Stimulated activated CD4-positive, alpha-beta T cell treated with anti-CD3 and anti-CD28 coated beads, TNF-alpha, amount 100 ng/mL, for 48 hours (primary cell): Measurements from ENCODE around the gene MEG3.

ENCODE experiments used
- DNase-seq, 3 donors: peaks; one replicate each; pipeline ENCODE4 v3.0.0-alpha.2; 2020; ENCODE audit warnings: low read depth in 3 of 3

Gene MEG3

GRCh38 chr14:100825713-100826331 is at the start of gene MEG3:
TSS of gene MEG3 (plus strand) at chr14:100826118.
- no peak for DNase-seq

- no peak for DNase-seq
These were observed 49.1 kb upstream of the MEG3 start for GRCh38 chr14:100776681-100777365.

DNA sequence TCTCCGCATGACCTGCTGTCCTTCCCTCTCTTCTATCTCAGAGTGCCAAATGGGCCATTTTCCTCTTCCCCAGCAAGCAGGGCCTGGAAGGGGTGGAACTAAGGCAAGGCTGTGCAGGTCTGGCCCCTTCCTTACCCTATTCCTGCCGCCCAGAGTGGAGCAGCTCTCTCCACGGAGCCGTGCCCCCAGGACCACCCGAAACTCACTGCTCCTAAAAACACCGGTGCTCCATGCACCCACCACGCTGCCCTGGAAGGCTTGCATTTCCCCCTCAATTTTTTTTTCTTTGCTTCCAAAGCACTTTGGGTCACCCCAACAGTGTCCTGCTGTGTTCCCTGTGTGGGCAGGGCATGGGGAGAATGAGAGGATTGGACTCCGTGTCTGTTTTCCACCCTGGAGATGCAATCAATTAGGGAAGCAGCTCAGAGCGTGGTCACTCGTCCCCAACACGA is 48.5 kb upstream of the MEG3 start:
- DNase-seq, result no peak

DNA sequence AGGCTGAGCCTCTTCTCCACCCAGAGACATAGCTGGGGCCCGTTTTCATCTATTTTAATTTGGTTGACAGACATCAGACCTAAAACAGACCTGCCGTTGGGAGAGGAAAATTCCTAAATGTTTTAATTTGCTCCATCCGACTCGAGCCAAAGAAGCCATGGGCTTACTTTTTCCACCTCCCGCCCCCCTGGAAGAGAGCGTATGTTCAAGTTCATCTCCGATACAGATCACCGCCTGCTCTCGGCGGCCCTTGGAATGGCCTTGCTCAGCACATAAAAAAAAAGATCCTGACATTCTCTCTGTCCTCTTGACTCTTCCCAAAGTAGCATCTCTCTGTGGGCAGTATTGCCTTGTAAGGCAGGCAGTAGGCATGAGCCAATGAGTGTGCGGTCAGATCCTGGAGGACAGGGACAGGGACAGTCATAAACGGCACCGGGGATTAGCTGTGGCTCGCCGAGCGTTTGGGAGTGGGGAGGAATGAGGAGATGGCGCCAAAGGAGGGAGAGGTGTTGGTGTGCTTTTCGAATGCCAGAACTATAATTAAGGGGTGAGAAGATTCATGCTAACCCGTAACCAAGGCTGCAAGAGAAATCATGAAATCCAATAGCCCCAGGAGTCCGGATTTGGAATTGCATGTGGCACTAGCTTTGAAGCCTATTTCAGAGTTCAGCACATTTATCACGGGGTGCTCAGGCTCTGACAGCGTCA is 47.9 kb upstream of the MEG3 start:
- no peak for DNase-seq

GRCh38 chr14:100778526-100778882 is 47.4 kb upstream of the MEG3 start:
- no peak for DNase-seq

- no peak for DNase-seq
These were observed 46.8 kb upstream of the MEG3 start for GRCh38 chr14:100778951-100779690.

DNA sequence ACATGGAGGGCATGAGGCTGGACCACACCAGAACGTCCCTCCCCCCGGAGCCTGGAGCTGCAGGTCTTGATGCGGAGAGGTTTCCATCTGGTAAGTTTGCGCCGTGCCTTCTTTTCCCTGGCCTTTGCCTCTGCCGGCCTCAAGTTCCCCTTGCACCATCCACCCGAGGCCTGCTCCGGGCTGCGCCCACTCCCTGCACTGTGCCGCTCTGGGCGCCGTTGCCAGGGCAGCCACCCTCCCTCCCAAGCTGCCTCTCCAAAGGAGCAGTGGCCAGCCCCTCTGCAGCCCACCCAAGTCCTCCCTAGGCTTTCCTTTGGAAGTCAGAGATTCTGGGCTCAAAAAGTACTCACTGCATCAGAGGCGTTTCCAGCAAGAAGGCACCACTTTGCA is 46.2 kb upstream of the MEG3 start:
- no peak for DNase-seq

DNA sequence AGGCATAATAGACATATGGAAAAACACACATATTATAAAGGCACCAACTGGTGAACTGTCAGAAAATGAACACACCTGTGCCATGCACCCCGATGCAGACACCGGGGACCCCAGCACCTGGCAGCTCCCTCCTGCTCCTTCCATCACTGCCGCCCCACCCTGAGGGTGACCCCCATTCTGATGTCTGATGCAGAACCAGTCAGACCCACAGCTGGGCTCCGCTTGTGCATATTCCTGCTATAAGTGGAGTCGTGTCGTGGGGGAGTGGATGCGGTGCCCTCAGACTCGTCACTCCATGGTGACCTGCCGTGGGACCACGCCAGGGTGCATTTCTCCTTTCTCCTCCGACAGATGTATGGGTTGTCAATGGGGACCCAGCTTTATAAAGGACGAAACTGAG is 45.7 kb upstream of the MEG3 start:
- no peak for DNase-seq

- DNase-seq, result no peak
These were observed 45.1 kb upstream of the MEG3 start for GRCh38 chr14:100780646-100781355.

GRCh38 chr14:100781952-100782351 is 44.0 kb upstream of the MEG3 start:
- DNase-seq, result no peak

DNA sequence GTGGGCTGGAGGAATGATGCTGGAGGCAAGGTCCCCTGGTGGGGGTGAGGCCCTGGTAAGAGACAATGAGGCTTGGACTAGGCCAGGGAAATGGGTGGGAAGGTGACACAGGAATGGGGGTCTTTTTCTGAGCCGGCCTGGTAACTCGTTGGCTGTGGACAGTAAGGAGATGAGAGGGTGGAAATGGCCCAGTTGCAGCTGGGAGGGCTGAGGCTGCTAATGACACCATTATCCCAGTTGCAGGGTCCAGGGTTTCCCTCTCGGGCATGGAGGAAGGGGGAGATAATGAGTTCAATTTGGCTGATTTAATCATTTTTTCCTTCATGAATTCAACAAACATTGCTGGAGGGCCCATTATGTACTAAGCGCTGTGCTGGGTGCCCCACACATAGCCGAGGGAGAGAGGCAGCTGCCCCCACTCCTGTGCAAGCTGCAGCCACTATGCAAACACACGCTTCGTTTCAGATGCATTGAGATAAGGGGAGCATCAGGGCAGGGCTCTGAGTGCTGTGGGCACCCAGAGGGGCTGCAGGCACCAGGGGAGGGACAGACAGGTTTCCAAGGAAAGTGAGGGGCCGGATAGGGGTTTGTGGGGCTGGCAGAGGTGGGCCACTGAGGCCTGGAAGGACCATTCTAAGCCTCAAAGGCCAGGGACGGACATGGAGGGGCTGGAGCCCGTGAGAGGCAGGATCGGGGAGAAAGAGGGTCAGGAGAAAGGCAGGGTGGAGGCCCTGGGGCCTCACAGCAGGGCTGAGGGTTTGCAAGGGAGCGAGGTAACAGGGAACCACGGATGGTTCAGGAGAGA is 43.2 kb upstream of the MEG3 start:
- DNase-seq, result no peak

DNA sequence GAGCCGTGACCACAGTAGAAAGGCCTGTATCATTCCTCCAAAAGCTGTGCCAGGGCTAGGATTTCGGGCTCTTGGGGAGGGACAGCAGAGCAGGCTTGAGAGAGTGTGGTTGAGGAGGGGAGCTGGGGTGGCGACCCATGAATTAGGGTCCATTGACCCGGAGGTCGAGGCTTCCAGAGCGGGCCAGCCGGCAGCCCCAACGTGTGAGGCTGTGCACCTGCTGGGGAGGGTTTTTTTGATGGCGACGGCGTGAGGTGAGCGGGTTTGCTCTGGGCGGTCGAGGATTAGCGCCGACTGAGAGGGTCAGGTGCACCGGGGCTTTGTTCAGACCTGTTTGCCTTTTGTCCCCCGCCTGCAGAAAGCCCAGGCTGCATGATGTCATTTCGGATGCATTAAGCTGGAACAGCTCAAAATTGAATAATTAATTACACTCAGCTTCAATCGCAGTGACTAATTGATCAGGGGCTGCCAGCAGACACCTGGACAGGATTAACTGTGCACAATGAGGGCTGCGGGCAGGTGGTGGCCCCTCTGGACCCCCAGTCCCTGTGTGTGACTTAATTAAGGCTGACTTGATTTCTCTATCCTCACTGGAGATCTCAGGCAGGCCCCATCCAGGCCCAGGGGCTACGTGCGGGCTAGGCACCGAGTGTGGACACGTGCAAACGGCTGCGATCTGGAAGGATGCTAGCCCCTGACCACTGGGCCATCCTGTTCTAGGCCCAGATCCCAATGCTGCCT is 42.1 kb upstream of the MEG3 start:
- DNase-seq, result no peak

GRCh38 chr14:100784523-100785337 is 41.2 kb upstream of the MEG3 start:
- no peak for DNase-seq

GRCh38 chr14:100785338-100785615 is 40.6 kb upstream of the MEG3 start:
- no peak for DNase-seq

DNA sequence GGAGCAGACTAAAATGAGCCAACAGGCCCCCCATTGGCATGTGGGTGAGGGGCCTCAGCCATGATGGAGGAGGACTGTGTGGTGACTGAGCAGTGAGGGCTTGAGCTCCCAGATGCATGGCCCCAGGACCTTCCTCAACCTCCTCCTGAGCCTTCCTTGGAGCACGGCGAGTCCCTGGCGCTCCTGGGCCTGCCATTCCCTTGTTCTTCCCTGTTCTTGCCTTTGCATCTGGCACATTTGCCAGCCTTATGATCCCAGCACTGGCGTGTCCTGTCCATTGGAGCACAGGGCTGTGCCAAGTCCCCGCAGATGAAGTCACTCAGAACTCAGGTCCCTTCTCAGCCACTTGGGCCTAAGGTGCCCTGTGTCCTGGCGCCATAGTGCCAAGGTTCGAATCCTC is 40.3 kb upstream of the MEG3 start:
- DNase-seq, result no peak

DNA sequence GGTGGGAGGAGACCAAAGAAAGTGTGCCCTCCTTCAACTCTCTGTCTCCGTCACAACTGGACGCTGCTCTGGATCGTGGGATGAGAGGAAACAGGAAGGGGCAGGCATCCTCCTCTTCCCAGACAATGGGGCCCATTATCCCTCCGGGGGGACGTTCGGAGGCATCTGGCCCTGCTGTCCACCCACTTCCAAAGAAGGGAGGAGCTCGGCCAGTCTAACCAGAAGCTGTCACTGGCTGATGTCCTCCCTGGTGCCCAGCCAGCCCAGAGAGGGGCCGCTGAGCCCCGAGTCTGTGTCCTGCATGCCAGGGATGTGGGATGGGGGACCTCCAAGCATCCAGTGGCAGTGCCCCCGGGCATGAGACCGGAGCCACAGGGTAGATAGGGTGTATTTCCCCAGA is 39.8 kb upstream of the MEG3 start:
- DNase-seq, result no peak

- DNase-seq, result no peak
These were observed 39.2 kb upstream of the MEG3 start for GRCh38 chr14:100786576-100787219.

DNA sequence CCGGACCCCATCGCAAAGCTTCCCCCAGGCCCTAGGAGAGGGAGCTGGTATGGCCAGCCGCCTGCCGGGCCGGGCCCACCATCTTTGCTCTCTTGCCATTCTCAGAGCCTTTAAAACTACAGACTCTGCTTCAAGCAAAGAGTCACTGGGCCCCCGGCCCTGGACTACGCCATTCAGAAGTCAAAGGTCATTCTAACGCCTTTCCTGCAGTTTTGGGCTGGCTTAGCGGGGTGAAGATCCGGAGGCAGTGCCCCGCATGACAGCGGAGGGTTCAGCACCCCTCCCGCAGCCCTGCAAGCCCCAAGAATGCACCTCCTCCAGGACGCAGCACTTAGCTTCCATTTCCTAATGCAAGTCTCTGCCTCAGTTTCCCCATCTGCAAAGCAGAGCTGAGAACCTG is 38.3 kb upstream of the MEG3 start:
- DNase-seq, result no peak

DNA sequence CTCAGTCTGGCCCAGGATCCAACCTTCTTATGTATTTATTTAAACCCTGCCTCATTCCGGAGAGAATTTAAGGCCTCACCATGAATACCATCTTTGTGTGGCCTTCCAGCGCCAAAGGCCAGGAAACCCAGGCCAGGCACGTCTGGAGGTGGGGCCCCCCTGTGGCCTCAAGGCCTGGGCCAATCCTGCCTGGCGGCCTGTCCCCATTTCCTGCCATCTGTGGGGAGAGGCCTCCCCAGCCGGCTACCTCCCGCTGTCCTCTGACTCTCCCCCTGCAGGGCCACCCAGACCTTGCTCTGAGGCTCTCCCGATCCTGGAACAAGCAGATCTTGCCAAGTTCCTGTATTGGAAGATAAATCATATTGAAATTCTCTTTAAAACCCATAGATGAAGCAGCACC is 37.4 kb upstream of the MEG3 start:
- no peak for DNase-seq
